KMS-11 (cell line): Measurements from ENCODE around the gene ZNF76.

Experiments
- H2AFZ ChIP-seq: fragments of 200-600 bp; sonication (generic); 2 replicates; pipeline ENCODE4 v1.6.1; 2016; ENCODE audit warnings: antibody characterized with exemption, mixed run types, low read depth
- H3K27ac ChIP-seq: fragments of 200-600 bp; sonication (generic); 2 replicates; pipeline ENCODE4 v1.6.1; 2016; ENCODE audit warnings: mild to moderate bottlenecking, mixed run types
- H3K27me3 ChIP-seq: fragments of 200-600 bp; sonication (generic); 2 replicates; pipeline ENCODE4 v1.6.1; 2017; ENCODE audit warnings: mild to moderate bottlenecking, low read depth, mixed run types, moderate library complexity; ENCODE audit not compliant: insufficient read depth
- H3K36me3 ChIP-seq: fragments of 200-600 bp; sonication (generic); 2 replicates; pipeline ENCODE4 v1.6.1; 2017; ENCODE audit warnings: mild to moderate bottlenecking, mixed run types; ENCODE audit not compliant: insufficient read depth
- H3K4me1 ChIP-seq: fragments of 200-600 bp; sonication (generic); 2 replicates; pipeline ENCODE4 v1.6.1; 2016; ENCODE audit warnings: mild to moderate bottlenecking, low read depth, mixed run types; ENCODE audit not compliant: poor library complexity, severe bottlenecking
- H3K4me2 ChIP-seq: fragments of 200-600 bp; sonication (generic); 2 replicates; pipeline ENCODE4 v1.7.0; 2016; ENCODE audit warnings: mild to moderate bottlenecking, mixed run types
- H3K4me3 ChIP-seq: fragments of 200-600 bp; sonication (generic); IDR thresholded peaks from 2 replicates; pipeline ENCODE4 v1.6.1; 2017; ENCODE audit warnings: low read depth, low read length, mixed read lengths; ENCODE audit not compliant: insufficient read depth
- H3K79me2 ChIP-seq: fragments of 200-600 bp; sonication (generic); 2 replicates; pipeline ENCODE4 v1.6.1; 2016; ENCODE audit warnings: low read depth, mixed run types; ENCODE audit not compliant: insufficient read depth
- H3K9ac ChIP-seq: fragments of 200-600 bp; sonication (generic); 2 replicates; pipeline ENCODE4 v1.6.1; 2016; ENCODE audit warnings: mild to moderate bottlenecking, mixed run types
- H4K20me1 ChIP-seq: fragments of 200-600 bp; sonication (generic); 2 replicates; pipeline ENCODE4 v1.6.1; 2016; ENCODE audit warnings: mild to moderate bottlenecking, mixed run types; ENCODE audit not compliant: insufficient read depth
- CTCF ChIP-seq: fragments of 200-600 bp; sonication (generic); conservative IDR thresholded peaks from 2 replicates; pipeline ENCODE4 v1.6.1; 2017; ENCODE audit warnings: low read depth, mild to moderate bottlenecking, antibody characterized with exemption, low read length, moderate library complexity, mixed read lengths

Gene ZNF76

GRCh38 chr6:35341557-35341956 lies 82.0 kb downstream of the ZNF76 start:
- no peak overlapping the region for H3K4me2 ChIP-seq

GRCh38 chr6:35342258-35343091 lies 82.9 kb downstream of the ZNF76 start, which contains the start of gene PPARD:
TSS of gene PPARD (plus strand) at chr6:35342558. CDS start at chr6:35411088, 68,530 bp downstream.
- Histone ChIP-seq H3K27ac (no peak within 1 kb of the TSS), H3K4me3 (no peak within 1 kb of the TSS), H3K4me2 (peak within 1 kb of the TSS; percentile 89), H3K79me2 (no peaks in the 10 kb centered on the region; the same call in 1 of the 2 replicates), H3K36me3 (no peaks in the 10 kb centered on the region), H2AFZ (peak within 1 kb of the TSS; percentile 52), H4K20me1 (no peaks in the 10 kb centered on the region), H3K9ac (peak within 1 kb of the TSS; percentile 50; the same call in 1 of the 2 replicates), H3K27me3 (no peaks in the 10 kb centered on the region), H3K4me1 (peaks cover 10% of the 10 kb centered on the region)
- peak; percentile 96 for TF ChIP-seq CTCF

More at GRCh38 chr6:35341557-35341956, 82.0 kb downstream of the ZNF76 start:
- Histone ChIP-seq H3K36me3 (no peaks in the 10 kb centered on the region), H3K4me3 (no peak overlapping the region), H3K9ac (no peak overlapping the region), H3K79me2 (no peaks in the 10 kb centered on the region; the same call in 1 of the 2 replicates), H3K27me3 (no peaks in the 10 kb centered on the region), H3K4me1 (peaks cover 10% of the 10 kb centered on the region), H3K27ac (no peak overlapping the region), H2AFZ (no peak overlapping the region), H4K20me1 (no peaks in the 10 kb centered on the region)
- TF ChIP-seq CTCF, result no peak

GRCh38 chr6:35343092-35343834 lies 83.7 kb downstream of the ZNF76 start:
- Histone ChIP-seq H4K20me1 (no peaks in the 10 kb centered on the region), H3K4me2 (peak overlapping the region; percentile 89), H3K79me2 (no peaks in the 10 kb centered on the region; the same call in 1 of the 2 replicates), H3K9ac (peak overlapping the region; percentile 50; the same call in 1 of the 2 replicates), H3K27ac (no peak overlapping the region), H3K4me3 (no peak overlapping the region), H3K4me1 (peaks cover 10% of the 10 kb centered on the region), H2AFZ (peak overlapping the region; percentile 52; the same call in 1 of the 2 replicates), H3K36me3 (no peaks in the 10 kb centered on the region), H3K27me3 (no peaks in the 10 kb centered on the region)
- no peak for TF ChIP-seq CTCF

GRCh38 chr6:35343835-35344550 lies 84.5 kb downstream of the ZNF76 start:
- Histone ChIP-seq H3K9ac (no peak overlapping the region), H3K36me3 (no peaks in the 10 kb centered on the region), H3K27me3 (no peaks in the 10 kb centered on the region), H3K4me3 (no peak overlapping the region), H3K4me1 (peaks cover 10% of the 10 kb centered on the region), H4K20me1 (no peaks in the 10 kb centered on the region), H2AFZ (no peak overlapping the region), H3K79me2 (no peaks in the 10 kb centered on the region; the same call in 1 of the 2 replicates), H3K27ac (no peak overlapping the region), H3K4me2 (no peak overlapping the region)
- TF ChIP-seq CTCF, result no peak
